Measurements from ENCODE around the gene F2. TPM values are rescaled to one million over a fixed set of nuclear protein-coding genes. Genes with fewer than 3 reads are reported as not detected.
A peak's percentile ranks its signal among the peaks of the same experiment; 100 is the strongest.

F2 gene
- total RNA-seq, 2 experiments from 2014 or later, result 0.16 TPM; not detected in 1

DNA sequence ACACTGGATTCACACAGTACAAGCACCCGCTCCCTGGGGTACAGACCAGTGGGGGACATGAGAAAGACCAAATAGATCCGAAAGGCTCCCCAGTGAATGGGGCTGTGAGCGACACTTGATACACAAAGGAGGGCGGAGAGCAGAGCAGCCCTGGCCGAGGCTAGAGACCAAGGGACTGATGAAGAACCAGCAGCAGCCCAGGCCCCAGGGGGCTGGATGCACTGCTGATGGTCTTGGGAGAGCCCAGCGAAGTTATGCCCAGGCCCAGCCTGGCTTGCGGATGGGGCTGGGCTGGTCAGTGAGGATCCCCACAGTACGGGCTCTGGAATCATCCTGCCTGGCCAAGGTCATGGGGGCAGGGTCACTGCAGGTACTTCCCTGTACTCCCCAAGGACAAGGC is 41.8 kb upstream of the F2 start:
- Mint-ChIP-seq H3K9me3 (ENCODE audit: insufficient read depth) (no peaks in the 10 kb centered on the region), H3K27me3 (ENCODE audit: low read depth) (no peaks in the 10 kb centered on the region), H3K27ac (peak overlapping the region; percentile 24), H3K36me3 (ENCODE audit: low read depth) (peaks cover 48% of the 10 kb centered on the region), H3K4me3 (no peak overlapping the region), H3K4me1 (ENCODE audit: low read depth) (peaks cover 45% of the 10 kb centered on the region)
- no peak for ATAC-seq
- DNase-seq, result no peak
- CTCF ChIA-PET, result no interaction called here
- POLR2A ChIA-PET, result no interaction called here

DNA sequence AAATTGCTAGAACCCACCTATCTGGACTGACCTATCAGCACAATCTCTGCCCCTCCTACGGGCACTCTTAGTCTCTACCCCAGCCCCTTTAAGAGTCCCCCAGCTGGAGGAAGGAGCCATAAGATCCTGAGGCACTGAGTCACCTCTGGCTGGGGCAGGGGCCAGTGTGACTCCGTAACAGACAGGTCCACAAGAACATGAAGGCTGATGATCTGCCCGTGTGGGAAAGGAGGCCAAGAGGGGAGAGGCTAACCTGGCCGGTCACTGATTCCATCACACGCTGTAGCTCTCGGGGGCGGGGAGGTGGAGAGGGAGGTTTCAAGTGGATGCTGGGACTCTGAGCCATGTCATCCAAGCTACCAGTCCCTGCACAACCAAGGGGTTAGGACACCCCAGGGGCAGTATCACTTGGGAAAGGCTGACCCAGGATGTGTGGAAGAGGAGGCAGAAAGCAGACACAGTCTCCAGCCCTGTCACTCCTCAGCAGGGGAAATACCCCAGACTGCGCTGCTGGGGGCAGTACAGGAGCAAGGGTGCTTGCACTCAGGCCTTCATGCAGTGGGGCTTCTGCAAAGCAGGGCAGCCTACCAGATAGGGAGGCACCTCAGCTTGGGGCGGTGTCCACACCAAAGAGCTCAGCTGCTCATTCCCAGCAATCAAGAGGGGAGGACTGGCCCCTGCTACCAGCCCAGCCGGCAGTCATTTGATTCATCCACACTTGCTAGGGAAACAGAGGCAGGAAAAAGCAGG is 40.8 kb upstream of the F2 start:
- peaks cover 40% of the 10 kb centered on the region for H3K36me3 Mint-ChIP-seq (ENCODE audit: low read depth)
- H3K9me3 Mint-ChIP-seq (ENCODE audit: insufficient read depth), result no peaks in the 10 kb centered on the region
- ChIA-PET POLR2A (interaction anchor here (1.5 kb wide), 1 partner anchor 22 kb away, joined by 5 read pairs; the partner anchor contains the start of genes ARHGAP1 and ZNF408), CTCF (interaction anchor here (0.7 kb wide), 1 partner anchor 190 kb away, joined by 3 read pairs; no protein-coding TSS in a partner anchor)
- ATAC-seq, result no peak
- H3K27ac Mint-ChIP-seq, result peak overlapping the region; percentile 23
- DNase-seq, result no peak
- H3K4me3 Mint-ChIP-seq, result no peak overlapping the region
- no peaks in the 10 kb centered on the region for H3K27me3 Mint-ChIP-seq (ENCODE audit: low read depth)
- peaks cover 36% of the 10 kb centered on the region for H3K4me1 Mint-ChIP-seq (ENCODE audit: low read depth)

DNA sequence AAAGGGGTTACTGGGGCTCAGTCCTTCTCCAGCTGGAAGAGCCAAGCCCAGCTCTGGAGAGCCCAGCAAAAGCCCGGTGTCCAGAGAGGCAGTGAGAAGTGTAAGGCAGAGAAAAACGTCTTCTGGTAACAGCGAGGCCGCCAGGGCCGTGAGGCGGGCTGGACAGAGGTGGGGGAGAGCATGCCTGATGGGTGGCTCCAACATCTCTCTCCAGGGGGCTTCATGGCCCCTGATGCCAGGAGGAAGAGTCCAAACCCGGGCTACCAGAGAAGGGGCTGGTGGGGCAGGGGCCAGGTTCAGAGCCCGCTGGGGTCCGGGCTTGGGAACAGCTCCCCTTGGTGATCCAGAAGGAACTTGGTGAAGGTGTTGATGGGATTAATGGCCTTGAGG is 40.3 kb upstream of the F2 start:
- H3K4me1 Mint-ChIP-seq (ENCODE audit: low read depth), result peaks cover 33% of the 10 kb centered on the region
- H3K27ac Mint-ChIP-seq, result no peak overlapping the region
- POLR2A ChIA-PET, result interaction anchor here (1.5 kb wide), 1 partner anchor 22 kb away, joined by 5 read pairs; the partner anchor contains the start of genes ARHGAP1 and ZNF408
- ATAC-seq (no peak), DNase-seq (no peak)
- no peaks in the 10 kb centered on the region for H3K27me3 Mint-ChIP-seq (ENCODE audit: low read depth)
- CTCF ChIA-PET, result interaction anchor here (0.7 kb wide), 1 partner anchor 191 kb away, joined by 3 read pairs; no protein-coding TSS in a partner anchor
- peaks cover 36% of the 10 kb centered on the region for H3K36me3 Mint-ChIP-seq (ENCODE audit: low read depth)
- no peak overlapping the region for H3K4me3 Mint-ChIP-seq
- no peaks in the 10 kb centered on the region for H3K9me3 Mint-ChIP-seq (ENCODE audit: insufficient read depth)

DNA sequence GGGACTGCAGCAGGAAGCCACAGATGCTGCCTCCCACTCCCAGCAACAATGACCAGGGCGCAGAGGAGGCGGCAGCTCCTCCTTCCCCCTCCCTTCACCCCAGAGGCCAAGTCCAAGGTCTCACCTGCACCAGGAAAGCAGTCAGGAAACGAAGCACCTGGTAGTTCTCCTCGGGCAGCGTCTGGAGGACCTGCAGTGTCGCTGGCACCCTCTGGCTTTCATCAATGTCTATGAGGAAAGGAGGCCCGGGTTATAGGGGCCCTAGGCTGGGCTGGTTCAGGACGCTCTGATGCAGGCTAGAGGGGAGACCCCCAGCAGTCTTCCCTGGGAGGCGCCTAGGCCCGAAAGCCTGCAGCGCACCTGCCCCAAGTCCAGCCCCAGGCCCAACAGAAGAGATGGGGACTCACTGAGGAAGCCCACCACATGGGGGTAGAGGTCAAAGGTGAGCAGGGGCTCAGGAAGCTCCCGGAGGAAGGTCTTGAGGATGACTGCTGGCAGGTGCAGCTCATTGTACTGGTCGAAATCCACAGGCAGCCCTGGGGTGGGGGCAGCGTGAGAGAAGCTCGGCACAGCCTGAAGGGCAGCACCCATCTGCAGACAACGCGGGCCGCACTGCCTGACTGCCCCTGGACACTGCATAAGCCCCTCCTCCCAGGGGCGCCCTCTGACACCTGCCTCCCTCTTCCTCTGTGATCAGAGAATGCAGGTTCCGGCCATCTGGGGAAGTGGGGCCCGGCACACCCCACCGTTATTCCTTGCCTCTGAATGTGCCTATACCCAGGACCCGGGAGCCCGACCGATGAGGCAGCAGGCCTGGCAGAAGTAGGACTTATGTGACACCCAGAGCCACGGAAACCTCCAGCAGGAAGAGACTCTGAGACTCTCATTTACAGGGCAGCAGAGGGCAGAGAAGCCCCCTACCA is 39.5 kb upstream of the F2 start:
- CTCF ChIA-PET, result no interaction called here
- Mint-ChIP-seq H3K4me3 (no peak overlapping the region), H3K4me1 (ENCODE audit: low read depth) (peaks cover 28% of the 10 kb centered on the region), H3K36me3 (ENCODE audit: low read depth) (peaks cover 38% of the 10 kb centered on the region), H3K9me3 (ENCODE audit: insufficient read depth) (no peaks in the 10 kb centered on the region), H3K27me3 (ENCODE audit: low read depth) (no peaks in the 10 kb centered on the region), H3K27ac (no peak overlapping the region)
- DNase-seq (no peak), ATAC-seq (no peak)
- POLR2A ChIA-PET, result interaction anchor here (1.5 kb wide), 1 partner anchor 21 kb away, joined by 5 read pairs; the partner anchor contains the start of genes ARHGAP1 and ZNF408

DNA sequence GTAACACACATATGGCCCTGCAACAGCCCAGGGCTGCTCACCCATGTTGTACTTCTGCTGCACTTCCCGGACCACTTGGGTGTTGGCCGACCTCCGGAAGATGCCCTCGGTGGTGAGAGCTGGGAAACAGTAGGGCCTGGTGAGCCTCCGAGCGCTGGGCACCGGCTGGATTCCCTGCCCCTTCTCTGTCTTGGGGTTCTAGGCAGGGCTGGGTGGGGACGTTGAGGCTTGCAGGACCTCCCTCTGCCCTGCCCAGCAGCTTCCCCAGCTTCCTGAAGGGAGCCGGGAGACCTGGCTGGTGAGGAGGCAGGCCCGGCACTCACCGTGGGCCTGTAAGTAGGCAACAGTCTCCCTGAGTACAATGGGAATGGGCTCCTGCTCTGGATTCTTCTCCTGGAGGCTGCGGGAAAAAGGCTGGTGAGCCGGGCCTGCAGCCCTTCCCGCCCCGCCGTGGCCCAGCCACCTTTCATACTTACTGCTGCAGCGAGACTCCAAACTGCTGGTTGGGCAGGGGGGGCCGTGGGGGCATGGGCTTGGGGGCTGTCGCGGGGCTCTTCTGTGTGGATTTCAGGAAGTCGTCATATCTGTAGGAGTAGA is 38.8 kb upstream of the F2 start:
- CTCF ChIA-PET, result no interaction called here
- DNase-seq (no peak), ATAC-seq (no peak)
- POLR2A ChIA-PET, result no interaction called here
- Mint-ChIP-seq H3K4me1 (ENCODE audit: low read depth) (peaks cover 20% of the 10 kb centered on the region), H3K9me3 (ENCODE audit: insufficient read depth) (no peaks in the 10 kb centered on the region), H3K36me3 (ENCODE audit: low read depth) (peaks cover 36% of the 10 kb centered on the region), H3K27me3 (ENCODE audit: low read depth) (no peaks in the 10 kb centered on the region), H3K4me3 (no peak overlapping the region), H3K27ac (no peak overlapping the region)

DNA sequence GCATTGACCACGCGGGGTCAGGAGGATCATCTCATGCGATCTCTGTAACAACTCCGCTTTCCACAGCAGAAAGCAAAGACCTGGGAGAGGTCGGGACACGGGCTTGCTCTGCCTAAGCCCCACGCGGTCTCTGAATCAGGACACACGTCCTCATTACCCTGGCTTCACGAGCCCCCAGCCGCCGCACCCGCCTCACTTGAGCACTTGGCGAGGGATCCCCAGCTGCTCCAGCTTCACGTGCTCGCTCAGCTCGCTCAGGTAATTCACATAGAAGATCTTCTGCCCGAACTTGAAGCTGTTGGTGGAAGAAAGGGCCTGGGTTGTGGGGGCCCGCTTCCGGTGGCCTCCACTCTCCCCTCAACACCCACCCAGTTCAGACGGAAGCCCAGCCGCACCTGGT is 38.2 kb upstream of the F2 start:
- POLR2A ChIA-PET, result no interaction called here
- Mint-ChIP-seq H3K4me3 (no peak overlapping the region), H3K27ac (no peak overlapping the region), H3K27me3 (ENCODE audit: low read depth) (no peaks in the 10 kb centered on the region), H3K36me3 (ENCODE audit: low read depth) (peaks cover 35% of the 10 kb centered on the region), H3K9me3 (ENCODE audit: insufficient read depth) (no peaks in the 10 kb centered on the region), H3K4me1 (ENCODE audit: low read depth) (peaks cover 15% of the 10 kb centered on the region)
- no peak for DNase-seq
- no peak for ATAC-seq
- CTCF ChIA-PET, result no interaction called here

DNA sequence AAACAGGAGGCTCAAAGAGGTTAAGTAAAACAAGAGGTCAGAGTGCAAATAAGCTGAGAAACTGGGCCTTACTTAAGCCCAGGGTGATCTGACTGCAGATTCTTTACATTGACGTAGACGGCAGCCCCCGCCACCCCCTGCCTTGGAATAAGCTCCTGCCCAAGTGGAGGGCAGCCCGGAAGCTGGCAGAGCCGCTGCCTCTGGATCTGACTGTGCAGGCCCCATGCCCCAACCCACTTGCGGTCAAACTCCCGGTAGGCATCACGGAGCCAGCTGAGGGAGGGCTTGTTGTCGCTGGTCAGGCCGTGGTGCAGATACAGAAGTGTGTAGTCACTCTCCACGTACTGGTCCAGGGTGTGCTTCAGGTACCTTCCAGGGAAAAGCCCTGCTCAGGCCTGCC is 37.2 kb upstream of the F2 start:
- H3K27ac Mint-ChIP-seq, result no peak overlapping the region
- DNase-seq (no peak), ATAC-seq (no peak)
- H3K4me3 Mint-ChIP-seq, result no peak overlapping the region
- no peaks in the 10 kb centered on the region for H3K9me3 Mint-ChIP-seq (ENCODE audit: insufficient read depth)
- H3K4me1 Mint-ChIP-seq (ENCODE audit: low read depth), result peaks cover 9% of the 10 kb centered on the region
- H3K27me3 Mint-ChIP-seq (ENCODE audit: low read depth), result no peaks in the 10 kb centered on the region
- H3K36me3 Mint-ChIP-seq (ENCODE audit: low read depth), result peaks cover 35% of the 10 kb centered on the region
- POLR2A ChIA-PET, result no interaction called here
- CTCF ChIA-PET, result no interaction called here

DNA sequence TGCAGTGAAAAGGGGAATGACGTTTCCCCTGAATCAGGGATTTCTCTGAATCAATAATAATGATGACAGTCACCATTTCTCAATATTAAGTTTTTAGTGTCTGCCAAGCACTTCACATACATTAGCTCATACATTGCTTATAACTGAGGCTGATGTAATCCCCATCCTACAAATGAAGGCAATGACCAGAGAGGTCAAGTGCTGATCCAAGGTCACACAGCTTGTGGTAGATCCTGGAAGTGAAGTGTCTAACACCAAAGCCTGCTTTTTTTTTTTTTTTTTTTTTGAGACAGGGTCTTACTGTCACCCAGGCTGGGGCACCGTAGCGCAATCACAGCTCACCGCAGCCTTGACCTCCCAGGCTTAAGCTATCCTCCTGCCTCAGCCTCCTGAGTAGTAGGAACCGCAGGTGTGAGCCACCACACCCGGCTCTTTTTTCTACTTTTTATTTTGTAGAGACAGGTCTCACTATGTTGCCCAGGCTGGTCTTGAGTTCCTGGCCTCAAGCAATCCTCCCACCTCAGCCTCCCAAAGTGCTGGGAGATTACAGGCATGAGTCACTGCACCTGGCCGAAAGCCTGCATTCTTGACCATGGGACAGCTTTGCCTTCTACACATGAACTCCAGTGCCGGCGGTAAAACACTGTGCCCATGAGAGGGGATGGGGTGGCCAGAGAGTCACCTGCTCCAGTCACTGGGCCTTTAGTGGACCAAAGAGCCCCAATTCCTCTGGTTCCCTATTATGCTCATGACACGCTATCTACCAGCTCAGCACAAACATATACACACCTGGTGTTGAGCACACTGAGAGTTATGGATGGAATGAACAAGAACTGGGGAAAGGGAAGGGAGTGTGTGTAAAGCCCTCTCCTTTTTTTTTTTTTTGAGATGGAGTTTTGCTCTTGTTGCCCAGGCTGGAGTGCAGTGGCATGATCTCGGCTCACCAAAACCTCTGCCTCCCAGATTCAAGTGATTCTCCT is 36.0 kb upstream of the F2 start:
- DNase-seq (no peak), ATAC-seq (no peak)
- Mint-ChIP-seq H3K27me3 (ENCODE audit: low read depth) (no peaks in the 10 kb centered on the region), H3K36me3 (ENCODE audit: low read depth) (peaks cover 36% of the 10 kb centered on the region), H3K4me3 (no peak overlapping the region), H3K4me1 (ENCODE audit: low read depth) (peaks cover 3% of the 10 kb centered on the region), H3K27ac (no peak overlapping the region), H3K9me3 (ENCODE audit: insufficient read depth) (no peaks in the 10 kb centered on the region)
- POLR2A ChIA-PET, result interaction anchor here (1.2 kb wide), 1 partner anchor 17 kb away, joined by 6 read pairs; the partner anchor contains the start of genes ARHGAP1 and ZNF408
- CTCF ChIA-PET, result no interaction called here

DNA sequence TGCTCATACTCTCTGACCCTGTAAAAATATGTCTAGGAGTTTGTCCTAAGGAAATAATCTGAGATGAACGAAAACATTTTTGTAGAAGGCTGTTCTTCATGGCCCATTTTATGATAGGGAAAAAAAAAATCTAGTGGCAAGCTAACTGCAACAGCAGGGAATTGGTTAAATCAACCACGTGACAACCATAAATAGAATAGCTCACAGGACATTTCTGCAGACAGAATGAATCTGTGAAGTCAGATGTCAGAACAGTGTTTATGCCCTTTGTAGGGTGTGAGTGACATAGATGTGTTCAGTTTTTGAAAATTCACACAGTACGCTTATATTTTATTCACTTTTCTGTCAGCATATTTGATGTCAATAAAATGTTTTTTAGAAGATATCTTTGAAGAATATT is 34.6 kb upstream of the F2 start:
- DNase-seq, result no peak
- CTCF ChIA-PET, result no interaction called here
- POLR2A ChIA-PET, result interaction anchor here (1.2 kb wide), 1 partner anchor 16 kb away, joined by 6 read pairs; the partner anchor contains the start of genes ARHGAP1 and ZNF408

DNA sequence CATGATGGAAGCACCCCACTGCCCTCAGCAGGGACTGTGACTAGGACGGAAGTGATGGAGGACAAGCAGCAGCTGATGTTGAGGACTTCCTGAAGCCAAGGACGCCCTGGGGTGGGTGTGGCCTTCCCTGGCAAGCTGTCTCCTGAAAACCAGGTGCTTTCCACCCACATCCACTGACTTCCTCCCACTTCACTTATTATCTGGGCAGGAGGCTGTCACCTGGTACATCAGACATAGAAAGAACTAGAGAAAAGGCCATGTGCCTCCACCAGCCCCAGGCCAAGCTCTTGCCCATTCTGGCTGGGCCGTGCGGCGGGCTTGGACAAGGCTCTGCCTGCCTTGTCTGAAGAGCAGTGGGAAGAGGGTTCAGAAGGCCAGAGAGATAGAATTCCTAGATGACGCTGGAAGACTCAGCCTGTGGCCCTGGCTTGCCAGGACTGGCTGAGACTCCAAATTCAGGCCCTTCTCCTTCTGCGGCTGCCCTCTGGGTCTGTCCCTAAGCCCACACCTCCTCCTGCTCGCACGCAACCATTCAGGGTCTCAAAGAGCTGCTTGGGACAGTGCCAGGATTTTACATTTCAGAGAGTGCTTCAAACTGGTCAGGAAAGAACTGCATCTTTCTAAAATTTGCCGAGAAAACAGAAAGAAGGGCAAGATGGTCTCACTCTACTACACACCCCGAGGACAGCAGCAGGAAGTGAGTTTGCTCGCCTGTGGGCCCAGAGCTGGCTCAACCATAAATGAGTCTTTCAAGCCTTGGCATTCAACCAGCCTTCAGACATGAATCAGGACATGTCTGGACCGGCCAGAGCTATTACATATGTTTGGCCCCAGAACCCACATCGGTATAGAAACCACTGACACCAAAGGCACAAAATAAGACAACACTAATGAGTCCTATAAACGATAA is 31.9 kb upstream of the F2 start:
- Mint-ChIP-seq H3K36me3 (ENCODE audit: low read depth) (peaks cover 31% of the 10 kb centered on the region), H3K4me1 (ENCODE audit: low read depth) (peaks cover 5% of the 10 kb centered on the region), H3K4me3 (no peak overlapping the region), H3K9me3 (ENCODE audit: insufficient read depth) (no peaks in the 10 kb centered on the region), H3K27me3 (ENCODE audit: low read depth) (no peaks in the 10 kb centered on the region), H3K27ac (no peak overlapping the region)
- ChIA-PET CTCF (interaction anchor here (1.2 kb wide), 1 partner anchor 17 kb away, joined by 5 read pairs; no protein-coding TSS in a partner anchor), POLR2A (interaction anchor here (0.5 to 1.3 kb wide), 2 partner anchors 13 to 93 kb away, joined by 3 to 6 read pairs; partner anchors contain the start of genes ARHGAP1 and ZNF408)
- DNase-seq, result no peak
- no peak for ATAC-seq

More for the DNA sequence above, 34.6 kb upstream of the F2 start:
- H3K4me1 Mint-ChIP-seq (ENCODE audit: low read depth), result peaks cover 5% of the 10 kb centered on the region
- ATAC-seq, result no peak
- H3K9me3 Mint-ChIP-seq (ENCODE audit: insufficient read depth), result no peaks in the 10 kb centered on the region
- H3K27me3 Mint-ChIP-seq (ENCODE audit: low read depth), result no peaks in the 10 kb centered on the region
- no peak overlapping the region for H3K4me3 Mint-ChIP-seq
- H3K27ac Mint-ChIP-seq, result no peak overlapping the region
- peaks cover 35% of the 10 kb centered on the region for H3K36me3 Mint-ChIP-seq (ENCODE audit: low read depth)

Data from activated CD8-positive, alpha-beta T cell treated with anti-CD3 and anti-CD28 coated beads, Interleukin-2, amount 10 ng/mL, durations not matched to agents 7 days and 5 days (primary cell).